H9 (cell line): Measurements from ENCODE around the gene CFAP45. TPM values are rescaled to one million over a fixed set of nuclear protein-coding genes. Genes with fewer than 3 reads are reported as not detected.

Experiments
- DNase-seq: peaks from one replicate; pipeline ENCODE4 v3.0.0-alpha.2; 2017
- H2AFZ ChIP-seq: one replicate; pipeline ENCODE4 v1.6.1; 2013; ENCODE audit warnings: mild to moderate bottlenecking, low read length, control low read depth, moderate library complexity
- H2AK5ac ChIP-seq: 2 replicates; pipeline ENCODE4 v1.6.1; 2013; ENCODE audit warnings: low read length, control low read depth, mixed read lengths; ENCODE audit not compliant: insufficient read length
- H2BK120ac ChIP-seq: one replicate; pipeline ENCODE4 v1.6.1; 2013; ENCODE audit warnings: low read depth, mild to moderate bottlenecking, low read length, control low read depth, inconsistent platforms; ENCODE audit not compliant: poor library complexity, severe bottlenecking
- H2BK12ac ChIP-seq: 2 replicates; pipeline ENCODE4 v1.6.1; 2013; ENCODE audit warnings: low read length, control low read depth, mixed read lengths, low read depth; ENCODE audit not compliant: insufficient read length
- H2BK15ac ChIP-seq: 2 replicates; pipeline ENCODE4 v1.6.1; 2013; ENCODE audit warnings: low read depth, low read length, control low read depth
- H2BK20ac ChIP-seq: one replicate; pipeline ENCODE4 v1.6.1; 2013; ENCODE audit warnings: low read depth, mild to moderate bottlenecking, low read length, control low read depth, inconsistent platforms; ENCODE audit not compliant: poor library complexity, severe bottlenecking
- H2BK5ac ChIP-seq: 2 replicates; pipeline ENCODE4 v1.6.1; 2013; ENCODE audit warnings: low read length, control low read depth, mixed read lengths; ENCODE audit not compliant: insufficient read length
- H3K14ac ChIP-seq: 2 replicates; pipeline ENCODE4 v1.6.1; 2013; ENCODE audit warnings: low read length, control low read depth; ENCODE audit not compliant: insufficient read depth
- H3K18ac ChIP-seq: 2 replicates; pipeline ENCODE4 v1.6.1; 2013; ENCODE audit warnings: low read depth, mild to moderate bottlenecking, mixed read lengths, low read length, control low read depth; ENCODE audit not compliant: insufficient read length
- H3K23ac ChIP-seq: 2 replicates; pipeline ENCODE4 v1.6.1; 2013; ENCODE audit warnings: low read length, control low read depth, mixed read lengths, low read depth; ENCODE audit not compliant: insufficient read length
- H3K23me2 ChIP-seq: 2 replicates; pipeline ENCODE4 v1.6.1; 2013; ENCODE audit warnings: low read depth, mild to moderate bottlenecking, mixed read lengths, low read length, control low read depth; ENCODE audit not compliant: insufficient read length, poor library complexity, severe bottlenecking
- H3K27ac ChIP-seq: 2 replicates; pipeline ENCODE4 v1.5.1; 2013; ENCODE audit warnings: low read length, control low read depth, mixed read lengths, low read depth; ENCODE audit not compliant: insufficient read length
- H3K27me3 ChIP-seq: 2 replicates; pipeline ENCODE4 v1.6.1; 2013; ENCODE audit warnings: low read length, control low read depth, inconsistent platforms; ENCODE audit not compliant: insufficient read depth
- H3K4ac ChIP-seq: 2 replicates; pipeline ENCODE4 v1.6.1; 2013; ENCODE audit warnings: low read depth, mild to moderate bottlenecking, control low read depth, inconsistent platforms, low read length, moderate library complexity
- H3K4me1 ChIP-seq: 2 replicates; pipeline ENCODE4 v1.6.1; 2013; ENCODE audit warnings: low read length, control low read depth, inconsistent platforms; ENCODE audit not compliant: insufficient read depth
- H3K4me2 ChIP-seq: 2 replicates; pipeline ENCODE4 v1.6.1; 2013; ENCODE audit warnings: low read length, control low read depth, mixed read lengths; ENCODE audit not compliant: insufficient read length, insufficient read depth
- H3K56ac ChIP-seq: 2 replicates; pipeline ENCODE4 v1.6.1; 2013; ENCODE audit warnings: low read depth, mild to moderate bottlenecking, mixed read lengths, low read length, control low read depth; ENCODE audit not compliant: insufficient read length
- H3K79me1 ChIP-seq: 2 replicates; pipeline ENCODE4 v1.6.1; 2013; ENCODE audit warnings: low read depth, mild to moderate bottlenecking, moderate library complexity, low read length, control low read depth, inconsistent platforms; ENCODE audit not compliant: insufficient read depth, poor library complexity, severe bottlenecking
- H3K79me2 ChIP-seq: 2 replicates; pipeline ENCODE4 v1.6.1; 2013; ENCODE audit warnings: low read length, control low read depth, inconsistent platforms; ENCODE audit not compliant: insufficient read depth
- H3K9ac ChIP-seq: 2 replicates; pipeline ENCODE4 v1.6.1; 2013; ENCODE audit warnings: low read length, control low read depth, mixed read lengths; ENCODE audit not compliant: insufficient read length; ENCODE audit errors: extremely low read depth
- H3K9me3 ChIP-seq: one replicate; pipeline ENCODE4 v1.6.1; 2013; ENCODE audit warnings: low read depth, low read length, inconsistent platforms; ENCODE audit not compliant: control insufficient read depth
- H3T11ph ChIP-seq: one replicate; pipeline ENCODE4 v1.6.1; 2013; ENCODE audit warnings: mild to moderate bottlenecking, low read length, control low read depth, inconsistent platforms
- H4K20me1 ChIP-seq: one replicate; pipeline ENCODE4 v1.6.1; 2013; ENCODE audit not compliant: control insufficient read depth, insufficient read length, insufficient read depth
- H4K5ac ChIP-seq: 2 replicates; pipeline ENCODE4 v1.6.1; 2013; ENCODE audit warnings: low read depth, mild to moderate bottlenecking, mixed read lengths, low read length, control low read depth; ENCODE audit not compliant: insufficient read length
- H4K8ac ChIP-seq: replicated peaks from 2 replicates; pipeline ENCODE4 v1.6.1; 2013; ENCODE audit warnings: low read length, control low read depth, mixed read lengths, low read depth; ENCODE audit not compliant: insufficient read length
- H4K91ac ChIP-seq: 2 replicates; pipeline ENCODE4 v1.6.1; 2013; ENCODE audit warnings: low read depth, mild to moderate bottlenecking, moderate library complexity, mixed read lengths, low read length, control low read depth; ENCODE audit not compliant: insufficient read length
- H3K27ac Mint-ChIP-seq, 3 experiments: 2 replicates in 2 of 3; 3 replicates in 1 of 3; pipeline ENCODE4 v1.8.0; 2020 to 2021; ENCODE audit warnings: mixed read lengths in 3 of 3, mild to moderate bottlenecking in 1 of 3, moderate library complexity in 1 of 3
- H3K27me3 Mint-ChIP-seq: 2 replicates; pipeline ENCODE4 v1.8.0; 2021; ENCODE audit warnings: low read depth, mild to moderate bottlenecking, moderate library complexity, mixed read lengths
- H3K36me3 Mint-ChIP-seq, 3 experiments: 2 replicates in 2 of 3; 3 replicates in 1 of 3; pipeline ENCODE4 v1.8.0; 2020 to 2021; ENCODE audit warnings: low read depth in 3 of 3, mixed read lengths in 3 of 3; ENCODE audit not compliant: insufficient read depth in 1 of 3
- H3K4me1 Mint-ChIP-seq, 2 experiments: 2 replicates each; pipeline ENCODE4 v1.8.0; 2020; ENCODE audit warnings: mixed read lengths in 2 of 2
- H3K4me3 Mint-ChIP-seq, 2 experiments: 2 replicates in 1 of 2; 3 replicates in 1 of 2; pipeline ENCODE4 v1.8.0; 2020 to 2021; ENCODE audit warnings: mild to moderate bottlenecking in 2 of 2, mixed read lengths in 2 of 2, moderate library complexity in 1 of 2
- H3K9me3 Mint-ChIP-seq, 2 experiments: 2 replicates in 1 of 2; 3 replicates in 1 of 2; pipeline ENCODE4 v1.8.0; 2020; ENCODE audit warnings: mild to moderate bottlenecking in 2 of 2, mixed read lengths in 2 of 2, moderate library complexity in 1 of 2
- WGBS: extraction: QIAGEN DNeasy Blood & Tissue Kit; methylation state at CpG from one replicate; pipeline ENCODE4 v1.1.7; 2013; ENCODE audit warnings: missing lambda C conversion rate, low lambda C conversion rate, mixed read lengths; ENCODE audit not compliant: insufficient read length; ENCODE audit errors: extremely low coverage; 5-methylcytosine and 5-hydroxymethylcytosine counted together
- total RNA-seq: library from RNA; stranded (reverse); gene quantifications from 2 replicates; pipeline ENCODE4 v1.2.1, GENCODE V29; 2021
- TF ChIP-seq, protein P1 (sequence below): fragments of 200-600 bp; sonication (generic); conservative IDR thresholded peaks from 3 replicates; pipeline ENCODE4 v1.8.0; 2021; ENCODE audit warnings: antibody characterized with exemption, mild to moderate bottlenecking

Gene CFAP45
- total RNA-seq, 1 experiment from 2014 or later, result 0.85 TPM

DNA sequence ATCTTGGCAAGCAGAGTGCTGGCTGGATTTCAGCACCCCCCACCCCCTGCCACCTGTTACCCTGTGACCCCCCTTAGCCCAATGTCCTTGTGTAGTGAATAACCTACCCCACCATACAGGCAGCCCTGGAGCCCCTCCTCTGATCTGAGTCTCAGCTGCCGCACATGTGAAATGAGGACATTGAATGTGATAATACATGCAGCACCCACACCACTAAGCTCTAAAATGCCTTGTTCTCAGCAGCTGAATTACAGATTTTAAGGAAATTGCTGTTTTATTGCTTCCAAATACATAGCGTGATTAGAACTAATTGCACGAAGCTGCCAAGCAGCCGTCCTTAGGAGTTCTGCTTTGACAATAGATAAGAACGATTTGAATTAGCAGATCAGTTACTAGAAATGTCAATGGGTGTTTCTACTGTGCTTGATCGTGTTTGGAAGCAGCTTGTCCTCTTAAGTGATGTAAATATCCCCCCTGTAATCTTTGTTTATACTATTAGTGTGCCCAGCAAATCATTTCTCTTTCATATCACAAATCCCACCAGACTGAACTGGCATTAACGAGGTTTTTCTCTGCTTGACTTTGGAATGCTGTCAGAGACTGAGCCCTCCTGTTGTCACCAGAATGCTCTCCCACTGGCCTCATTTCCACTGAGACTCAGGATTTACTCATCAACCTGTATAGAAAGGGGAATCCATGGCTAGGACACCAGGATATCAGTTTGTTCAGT is 68.4 kb downstream of the CFAP45 start:
- Histone ChIP-seq H4K20me1 (no peaks in the 10 kb centered on the region), H3K56ac (no peak overlapping the region), H2BK5ac (no peak overlapping the region), H4K8ac (no peak overlapping the region), H3K79me1 (no peaks in the 10 kb centered on the region), H2BK120ac (no peak overlapping the region), H2AFZ (no peak overlapping the region), H2BK20ac (no peak overlapping the region), H3K4me1 (no peaks in the 10 kb centered on the region), H4K5ac (no peak overlapping the region), H3K4me2 (no peak overlapping the region), H3K4ac (no peak overlapping the region), H3K27me3 (no peaks in the 10 kb centered on the region), H3K79me2 (no peaks in the 10 kb centered on the region), H2BK12ac (no peak overlapping the region), H4K91ac (no peak overlapping the region), H3K23ac (no peak overlapping the region), H3K18ac (no peak overlapping the region), H2AK5ac (no peak overlapping the region), H3K9me3 (no peaks in the 10 kb centered on the region), H3K27ac (no peak overlapping the region), H3K14ac (no peak overlapping the region), H3K23me2 (no peaks in the 10 kb centered on the region), H3K9ac (no peak overlapping the region), H2BK15ac (no peak overlapping the region), H3T11ph (no peak overlapping the region)
- no peaks in the 10 kb centered on the region for H3K36me3 Mint-ChIP-seq
- H3K4me1 Mint-ChIP-seq, result peaks cover 19 to 20% of the 10 kb centered on the region in 2 experiments
- H3K27ac Mint-ChIP-seq, result no peak overlapping the region
- H3K27me3 Mint-ChIP-seq, result peaks cover 51% of the 10 kb centered on the region
- no peak overlapping the region; a peak in 1 of 5 replicates for H3K4me3 Mint-ChIP-seq
- DNase-seq, result no peak
- TF ChIP-seq, protein P1, sequence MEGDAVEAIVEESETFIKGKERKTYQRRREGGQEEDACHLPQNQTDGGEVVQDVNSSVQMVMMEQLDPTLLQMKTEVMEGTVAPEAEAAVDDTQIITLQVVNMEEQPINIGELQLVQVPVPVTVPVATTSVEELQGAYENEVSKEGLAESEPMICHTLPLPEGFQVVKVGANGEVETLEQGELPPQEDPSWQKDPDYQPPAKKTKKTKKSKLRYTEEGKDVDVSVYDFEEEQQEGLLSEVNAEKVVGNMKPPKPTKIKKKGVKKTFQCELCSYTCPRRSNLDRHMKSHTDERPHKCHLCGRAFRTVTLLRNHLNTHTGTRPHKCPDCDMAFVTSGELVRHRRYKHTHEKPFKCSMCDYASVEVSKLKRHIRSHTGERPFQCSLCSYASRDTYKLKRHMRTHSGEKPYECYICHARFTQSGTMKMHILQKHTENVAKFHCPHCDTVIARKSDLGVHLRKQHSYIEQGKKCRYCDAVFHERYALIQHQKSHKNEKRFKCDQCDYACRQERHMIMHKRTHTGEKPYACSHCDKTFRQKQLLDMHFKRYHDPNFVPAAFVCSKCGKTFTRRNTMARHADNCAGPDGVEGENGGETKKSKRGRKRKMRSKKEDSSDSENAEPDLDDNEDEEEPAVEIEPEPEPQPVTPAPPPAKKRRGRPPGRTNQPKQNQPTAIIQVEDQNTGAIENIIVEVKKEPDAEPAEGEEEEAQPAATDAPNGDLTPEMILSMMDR, result no peak
- WGBS, result no CpG with 5 or more reads among the region's 7 CpGs
- no peaks in the 10 kb centered on the region for H3K9me3 Mint-ChIP-seq
